Endometrial microvascular endothelial cells (primary cell): ENCODE measurements around the gene PRRT3. TPM values are rescaled to one million over a fixed set of nuclear protein-coding genes. Genes with fewer than 3 reads are reported as not detected.

Experiments used
- in situ Hi-C: cut with HindIII; loops from 2 replicates; pipeline ENCODE4 v1.10.0; 2017; ENCODE audit warnings: low sequenced_read_pairs, low pct_unique_long_range_greater_than_20kb; ENCODE audit errors: inconsistent ontology term
- total RNA-seq: library from RNA; depleted of rRNA; stranded (reverse); fragments of >200 nt; gene quantifications from one replicate; pipeline ENCODE4 v1.2.3, GENCODE V29; 2015; ENCODE audit errors: inconsistent ontology term

Gene PRRT3
- total RNA-seq, 1 donor from 2014 or later: 0.93 TPM

- in situ Hi-C loops: no loop called here
These were observed 19.7 kb downstream of the PRRT3 start for GRCh38 chr3:9932535-9932842.

DNA sequence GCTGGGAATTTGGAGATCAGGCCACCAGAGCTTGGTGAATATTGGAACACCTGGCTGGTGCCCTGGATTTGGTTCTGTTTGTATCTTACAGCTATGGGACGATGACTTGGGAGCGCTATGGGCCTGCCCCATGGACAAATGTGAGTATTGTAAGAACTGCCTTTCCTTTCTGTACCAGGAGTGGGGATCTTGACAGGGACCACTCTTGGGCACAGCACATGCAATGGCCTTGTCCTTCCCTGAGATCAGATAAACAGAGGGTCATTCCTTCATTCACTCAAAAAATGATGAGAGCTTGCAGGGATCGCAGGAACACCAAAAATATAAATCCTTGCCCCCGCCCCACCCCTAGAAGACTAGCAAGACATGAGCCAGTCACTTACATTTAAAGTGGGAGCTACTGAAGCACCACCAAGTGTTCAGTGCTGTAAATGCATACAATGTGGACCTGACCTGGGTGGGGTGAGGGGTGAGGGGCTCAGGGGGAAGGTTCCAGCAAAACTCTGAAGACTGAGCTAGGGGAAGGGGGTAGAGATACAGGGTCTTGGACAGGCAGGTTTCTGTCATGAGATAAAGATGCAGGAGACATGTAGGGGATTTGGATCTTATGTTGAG, 21.3 kb downstream of the PRRT3 start:
- in situ Hi-C loops: no loop called here

DNA sequence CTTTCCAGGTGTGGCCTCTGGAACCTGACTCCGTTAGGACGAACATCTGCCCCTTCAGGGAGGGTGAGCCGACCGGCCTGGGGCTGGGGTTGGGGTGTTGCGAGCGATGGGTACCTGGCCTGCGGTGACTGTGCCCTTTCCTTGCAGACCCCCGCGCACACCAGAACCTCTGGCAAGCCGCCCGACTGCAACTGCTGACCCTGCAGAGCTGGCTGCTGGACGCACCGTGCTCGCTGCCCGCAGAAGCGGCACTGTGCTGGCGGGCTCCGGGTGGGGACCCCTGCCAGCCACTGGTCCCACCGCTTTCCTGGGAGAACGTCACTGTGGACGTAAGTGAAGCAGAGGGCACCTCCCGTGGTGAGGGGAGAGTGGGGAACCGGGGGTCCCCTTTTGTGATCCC, 24.1 kb downstream of the PRRT3 start:
- in situ Hi-C loops: no loop called here

DNA sequence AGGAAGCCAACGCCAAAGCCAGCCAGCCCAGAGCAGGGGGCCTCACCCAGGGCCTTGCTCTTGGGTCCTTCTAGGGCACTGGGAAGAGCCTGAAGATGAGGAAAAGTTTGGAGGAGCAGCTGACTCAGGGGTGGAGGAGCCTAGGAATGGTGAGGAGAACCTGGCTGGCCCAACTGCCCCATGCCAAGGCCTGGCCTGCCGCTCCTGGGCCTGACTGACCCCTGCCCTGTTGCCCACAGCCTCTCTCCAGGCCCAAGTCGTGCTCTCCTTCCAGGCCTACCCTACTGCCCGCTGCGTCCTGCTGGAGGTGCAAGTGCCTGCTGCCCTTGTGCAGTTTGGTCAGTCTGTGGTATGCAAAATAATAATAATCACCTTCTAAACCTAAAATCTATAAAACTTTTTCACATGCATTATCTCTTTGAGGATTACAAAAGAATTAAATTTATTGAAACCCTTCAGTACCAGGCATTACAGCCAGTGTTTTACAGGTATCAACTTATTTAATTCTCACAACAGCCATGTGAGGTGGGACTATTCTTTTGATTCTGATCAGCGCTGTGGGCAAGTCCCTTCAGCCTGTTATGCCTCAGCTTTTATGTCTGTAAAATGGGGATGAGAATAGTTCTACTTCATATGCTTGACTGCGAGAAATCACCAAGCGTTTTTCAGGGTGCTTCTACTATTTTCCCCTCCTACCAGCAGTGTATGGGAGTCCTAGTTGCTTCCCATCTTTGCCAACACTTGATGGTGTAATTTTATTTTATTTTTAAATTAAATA, 33.8 kb downstream of the PRRT3 start:
- in situ Hi-C loops: no loop called here

DNA sequence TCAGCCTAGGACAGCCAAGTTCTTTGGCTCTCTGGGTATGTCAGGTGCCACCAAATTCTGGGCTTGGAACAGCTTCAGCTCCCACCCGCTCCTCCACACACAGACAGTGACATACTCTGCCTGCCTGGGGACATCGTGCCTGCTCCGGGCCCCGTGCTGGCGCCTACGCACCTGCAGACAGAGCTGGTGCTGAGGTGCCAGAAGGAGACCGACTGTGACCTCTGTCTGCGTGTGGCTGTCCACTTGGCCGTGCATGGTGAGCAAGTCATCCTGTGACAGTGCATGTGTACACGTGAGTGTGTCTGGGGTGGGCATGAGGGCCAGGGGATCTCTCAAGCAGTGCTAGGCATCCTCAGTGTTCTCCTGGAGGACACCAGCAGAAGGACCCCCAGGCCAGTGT, 34.4 kb downstream of the PRRT3 start:
- in situ Hi-C loops: no loop called here

DNA sequence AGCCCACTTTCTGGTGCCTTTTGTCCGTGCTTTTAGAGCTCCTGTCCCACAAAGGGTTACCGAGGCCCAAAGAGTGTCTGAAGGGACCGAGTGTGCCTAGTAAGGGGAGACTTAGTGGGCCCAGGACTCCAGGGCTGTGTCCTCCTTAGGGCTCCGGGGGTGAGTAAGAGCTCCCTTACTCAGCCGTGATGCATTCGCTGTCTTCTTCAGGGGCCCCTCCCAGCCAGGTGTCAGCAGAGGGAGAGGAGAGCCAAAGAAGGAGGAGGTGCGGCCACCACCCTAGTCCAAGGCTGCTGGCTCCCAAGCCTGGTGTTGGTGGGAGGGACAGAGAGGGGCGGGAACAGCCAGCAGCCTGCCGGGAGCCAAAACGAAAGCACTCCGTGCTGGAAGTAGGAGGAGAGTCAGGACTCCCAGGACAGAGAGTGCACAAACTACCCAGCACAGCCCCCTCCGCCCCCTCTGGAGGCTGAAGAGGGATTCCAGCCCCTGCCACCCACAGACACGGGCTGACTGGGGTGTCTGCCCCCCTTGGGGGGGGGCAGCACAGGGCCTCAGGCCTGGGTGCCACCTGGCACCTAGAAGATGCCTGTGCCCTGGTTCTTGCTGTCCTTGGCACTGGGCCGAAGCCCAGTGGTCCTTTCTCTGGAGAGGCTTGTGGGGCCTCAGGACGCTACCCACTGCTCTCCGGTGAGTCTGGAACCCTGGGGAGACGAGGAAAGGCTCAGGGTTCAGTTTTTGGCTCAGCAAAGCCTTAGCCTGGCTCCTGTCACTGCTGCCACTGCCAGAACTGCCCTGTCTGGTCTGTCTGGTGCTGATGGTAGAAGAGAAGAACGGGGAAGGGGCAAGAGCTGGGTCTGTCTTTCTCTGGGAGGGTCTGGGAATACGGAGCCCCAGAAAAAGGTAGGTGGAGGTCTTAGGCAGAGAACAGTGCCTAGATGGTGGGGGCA, 35.2 kb downstream of the PRRT3 start, which contains the start of gene IL17RC:
Gene IL17RC, plus strand, starts transcription at position 365 of the 947 bp plus-strand sequence. Its CDS starts 218 bp downstream, at position 583.
- in situ Hi-C loops: no loop called here

DNA sequence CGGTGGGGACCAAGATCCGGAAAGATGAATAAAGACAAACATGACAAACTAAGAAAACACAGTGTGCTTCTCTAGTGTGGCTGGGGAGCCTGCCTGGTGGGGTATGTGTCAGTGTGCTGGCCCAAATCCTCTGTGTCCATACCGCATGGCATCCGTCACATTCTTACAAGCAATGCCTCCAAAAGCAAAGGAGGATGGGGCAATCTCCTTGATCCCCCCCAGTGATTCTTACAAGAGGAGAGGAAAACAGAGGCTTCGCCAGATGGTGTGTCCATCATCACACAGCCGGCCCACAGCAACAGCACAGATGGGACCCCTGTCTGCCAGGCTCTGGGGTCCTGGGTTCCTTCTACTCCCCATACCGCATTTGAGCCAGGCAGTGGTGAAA, 35.9 kb downstream of the PRRT3 start:
- in situ Hi-C loops: no loop called here

DNA sequence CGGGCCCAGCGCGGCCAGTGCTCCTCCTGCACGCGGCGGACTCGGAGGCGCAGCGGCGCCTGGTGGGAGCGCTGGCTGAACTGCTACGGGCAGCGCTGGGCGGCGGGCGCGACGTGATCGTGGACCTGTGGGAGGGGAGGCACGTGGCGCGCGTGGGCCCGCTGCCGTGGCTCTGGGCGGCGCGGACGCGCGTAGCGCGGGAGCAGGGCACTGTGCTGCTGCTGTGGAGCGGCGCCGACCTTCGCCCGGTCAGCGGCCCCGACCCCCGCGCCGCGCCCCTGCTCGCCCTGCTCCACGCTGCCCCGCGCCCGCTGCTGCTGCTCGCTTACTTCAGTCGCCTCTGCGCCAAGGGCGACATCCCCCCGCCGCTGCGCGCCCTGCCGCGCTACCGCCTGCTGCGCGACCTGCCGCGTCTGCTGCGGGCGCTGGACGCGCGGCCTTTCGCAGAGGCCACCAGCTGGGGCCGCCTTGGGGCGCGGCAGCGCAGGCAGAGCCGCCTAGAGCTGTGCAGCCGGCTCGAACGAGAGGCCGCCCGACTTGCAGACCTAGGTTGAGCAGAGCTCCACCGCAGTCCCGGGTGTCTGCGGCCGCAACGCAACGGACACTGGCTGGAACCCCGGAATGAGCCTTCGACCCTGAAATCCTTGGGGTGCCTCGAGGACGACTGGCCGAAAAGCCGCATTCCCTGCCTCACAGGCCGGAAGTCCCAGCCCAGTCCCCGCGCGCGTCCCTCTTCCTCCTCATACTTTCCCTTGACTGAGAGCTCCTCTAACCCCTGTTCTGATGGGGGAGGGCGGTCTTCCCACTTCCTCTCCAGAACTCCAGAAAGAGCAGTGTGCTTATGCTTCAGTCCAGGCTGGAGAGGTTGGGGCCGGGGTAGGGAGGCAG, 36.7 kb downstream of the PRRT3 start:
- in situ Hi-C loops: no loop called here

DNA sequence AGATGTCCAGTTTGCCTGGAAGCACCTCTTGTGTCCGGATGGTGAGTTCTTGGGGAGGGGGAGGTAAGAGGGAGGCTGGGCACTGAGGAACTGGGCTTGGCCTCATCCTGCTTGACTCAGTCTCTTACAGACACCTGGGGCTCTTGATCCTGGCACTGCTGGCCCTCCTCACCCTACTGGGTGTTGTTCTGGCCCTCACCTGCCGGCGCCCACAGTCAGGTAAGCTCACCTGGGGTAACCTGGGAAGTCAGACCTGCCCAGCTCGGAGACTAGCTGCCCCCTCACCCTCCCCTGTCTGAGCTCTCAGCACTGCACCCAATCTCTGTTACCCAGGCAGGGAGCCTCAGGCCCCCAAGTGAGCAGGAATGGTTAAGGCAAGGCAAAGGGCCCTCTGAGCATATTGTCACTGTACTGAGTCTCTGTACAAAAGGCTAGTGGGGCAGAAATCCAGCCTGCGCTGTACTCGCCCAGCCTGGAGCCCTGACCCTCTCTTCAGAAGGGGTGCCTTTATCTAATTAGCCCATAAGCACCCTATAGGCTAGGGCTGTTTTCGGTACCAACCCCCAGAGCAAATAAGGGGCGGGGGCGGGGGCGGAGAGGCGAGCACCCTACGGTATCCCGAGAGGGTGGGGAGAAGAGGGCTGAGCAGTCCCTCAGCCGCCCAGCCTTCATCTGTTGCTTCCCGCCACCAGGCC, 37.5 kb downstream of the PRRT3 start:
- in situ Hi-C loops: no loop called here

- in situ Hi-C loops: no loop called here
These were observed 38.2 kb downstream of the PRRT3 start for GRCh38 chr3:9914011-9914410.

GRCh38 chr3:9913601-9914000, 38.6 kb downstream of the PRRT3 start:
- in situ Hi-C loops: no loop called here

DNA sequence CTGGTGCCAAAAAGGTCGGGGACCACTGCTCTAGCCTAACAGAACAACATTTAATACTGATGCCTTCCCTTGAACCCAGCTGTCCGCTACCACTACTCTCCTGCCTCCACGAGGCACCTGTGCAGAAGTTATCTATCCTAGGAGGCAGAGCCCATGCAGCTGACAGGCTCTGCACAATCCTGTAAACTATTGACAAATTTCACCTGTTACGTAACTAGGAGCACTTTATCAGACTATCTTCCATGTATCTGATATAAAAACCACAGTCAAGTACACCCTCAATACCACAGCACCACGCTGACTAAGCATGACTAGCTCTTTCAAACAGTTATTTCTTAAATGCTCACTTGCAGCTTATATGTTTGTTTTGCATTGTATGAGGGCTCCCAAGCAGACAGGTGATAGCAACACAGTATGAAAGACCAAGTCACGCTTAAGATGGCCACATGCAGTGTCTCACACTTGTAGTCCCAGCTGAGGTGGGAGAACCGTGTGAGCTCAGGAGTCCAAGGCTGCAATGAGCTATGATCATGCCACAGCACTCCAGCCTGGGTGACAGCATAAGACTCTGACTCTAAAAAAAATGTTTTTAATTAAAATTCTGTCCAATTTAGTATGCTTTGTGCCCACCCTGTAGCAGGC, 39.8 kb downstream of the PRRT3 start:
- in situ Hi-C loops: no loop called here

DNA sequence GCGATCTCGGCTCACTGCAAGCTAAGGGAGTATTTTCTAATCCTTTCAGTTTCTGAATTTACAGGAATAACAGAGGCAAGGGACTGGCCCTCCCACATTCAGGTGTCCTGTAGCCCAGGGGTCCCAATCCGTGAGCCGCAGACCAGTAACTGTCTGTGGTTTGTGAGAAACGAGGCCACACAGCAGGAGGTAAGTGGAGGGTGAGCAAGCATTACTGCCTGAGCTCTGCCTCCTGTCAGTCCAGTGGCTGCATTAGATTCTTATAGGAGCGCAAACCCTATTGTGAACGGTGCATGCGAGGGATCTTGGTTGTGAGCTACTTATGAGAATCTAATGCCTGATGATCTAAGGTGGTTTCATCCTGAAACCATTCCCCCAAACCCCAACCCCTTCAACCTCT, 40.3 kb downstream of the PRRT3 start:
- in situ Hi-C loops: no loop called here

- in situ Hi-C loops: no loop called here
These were observed 42.8 kb downstream of the PRRT3 start for GRCh38 chr3:9909221-9910013.

- in situ Hi-C loops: no loop called here
These were observed 43.9 kb downstream of the PRRT3 start for GRCh38 chr3:9908286-9908685.

DNA sequence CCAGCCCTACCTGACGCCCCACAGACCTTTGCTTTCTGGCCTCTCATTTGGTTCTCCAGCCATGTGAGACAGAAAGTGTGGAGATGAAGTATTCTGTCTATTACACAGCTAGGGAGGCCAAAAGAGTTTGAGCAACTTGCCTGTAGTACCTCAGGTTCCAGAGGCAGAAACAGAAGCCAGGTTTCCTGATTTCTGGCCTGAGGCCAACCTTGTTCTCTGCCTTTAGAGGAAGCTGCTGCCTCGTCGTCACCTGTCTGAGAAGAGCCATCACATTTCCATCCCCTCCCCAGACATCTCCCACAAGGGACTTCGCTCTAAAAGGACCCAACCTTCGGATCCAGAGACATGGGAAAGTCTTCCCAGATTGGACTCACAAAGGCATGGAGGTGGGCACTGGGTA, 45.7 kb downstream of the PRRT3 start:
- in situ Hi-C loops: no loop called here

- in situ Hi-C loops: no loop called here
These were observed 48.3 kb downstream of the PRRT3 start for GRCh38 chr3:9903904-9904303.
